ENCODE data around the gene FIG4. TPM values are rescaled to one million over a fixed set of nuclear protein-coding genes. Genes with fewer than 3 reads are reported as not detected.

FIG4 gene
- total RNA-seq, 1 experiment from 2014 or later = 23.1 TPM

DNA sequence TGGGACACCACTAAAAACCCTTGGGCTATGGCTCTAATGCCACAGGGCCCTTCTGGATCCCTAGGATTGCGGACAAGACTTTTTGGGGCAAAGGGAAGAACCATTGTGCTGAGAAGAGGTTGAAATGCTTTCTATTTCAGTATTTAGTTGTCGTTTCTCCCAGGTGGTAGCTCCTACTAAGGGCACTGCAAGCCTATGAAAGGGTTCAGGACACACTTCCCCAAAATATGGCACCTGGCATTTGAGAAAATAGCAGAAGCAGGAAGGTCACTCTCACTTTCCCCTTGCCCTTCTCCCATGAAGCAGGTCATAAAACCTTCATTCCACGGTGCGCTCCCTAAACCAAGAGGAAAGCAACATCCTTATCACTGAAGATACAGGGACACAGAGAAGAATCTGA is 161.6 kb downstream of the FIG4 start:
- Histone ChIP-seq H3K79me2 (ENCODE audit: insufficient read depth, low read length) (no peaks in the 10 kb centered on the region), H4K8ac (replicated peaks; ENCODE audit: insufficient read length, low read depth, low read length) (no peak overlapping the region), H4K5ac (ENCODE audit: insufficient read length, low read depth, low read length) (no peak overlapping the region), H2BK120ac (ENCODE audit: low read depth, low read length, poor library complexity, severe bottlenecking) (no peak overlapping the region), H3K18ac (ENCODE audit: insufficient read length, low read depth, low read length) (no peak overlapping the region), H3K14ac (ENCODE audit: insufficient read depth, low read length) (no peak overlapping the region), H3T11ph (ENCODE audit: low read length) (no peak overlapping the region), H2BK15ac (ENCODE audit: low read depth, low read length) (no peak overlapping the region), H4K20me1 (ENCODE audit: control insufficient read depth, insufficient read depth, insufficient read length) (no peaks in the 10 kb centered on the region), H3K4ac (ENCODE audit: low read depth, low read length) (no peak overlapping the region), H2BK20ac (ENCODE audit: low read depth, low read length, poor library complexity, severe bottlenecking) (no peak overlapping the region), H4K91ac (ENCODE audit: insufficient read length, low read depth, low read length) (no peak overlapping the region), H3K4me1 (ENCODE audit: insufficient read depth, low read length) (peaks cover 1% of the 10 kb centered on the region; the same call in 1 of the 2 replicates), H3K9ac (ENCODE audit: extremely low read depth, insufficient read length, low read length) (no peak overlapping the region), H3K23ac (ENCODE audit: insufficient read length, low read depth, low read length) (no peak overlapping the region), H2AFZ (ENCODE audit: low read length) (no peak overlapping the region), H3K79me1 (ENCODE audit: insufficient read depth, low read depth, low read length, poor library complexity, severe bottlenecking) (no peaks in the 10 kb centered on the region), H2BK5ac (ENCODE audit: insufficient read length, low read length) (no peak overlapping the region), H3K56ac (ENCODE audit: insufficient read length, low read depth, low read length) (no peak overlapping the region), H3K4me2 (ENCODE audit: insufficient read depth, insufficient read length, low read length) (no peak overlapping the region), H3K23me2 (ENCODE audit: insufficient read length, low read depth, low read length, poor library complexity, severe bottlenecking) (no peaks in the 10 kb centered on the region), H3K27ac (ENCODE audit: insufficient read length, low read depth, low read length) (no peak overlapping the region), H2BK12ac (ENCODE audit: insufficient read length, low read depth, low read length) (no peak overlapping the region), H3K27me3 (ENCODE audit: insufficient read depth, low read length) (no peaks in the 10 kb centered on the region), H3K9me3 (ENCODE audit: control insufficient read depth, low read depth, low read length) (no peaks in the 10 kb centered on the region), H2AK5ac (ENCODE audit: insufficient read length, low read length) (no peak overlapping the region)
- no peak for DNase-seq
- Mint-ChIP-seq H3K4me3 (no peak overlapping the region), H3K27ac (peak overlapping the region in 1 of 3 experiments; percentile 46; a peak in 1 of 7 replicates), H3K4me1 (peaks cover 10 to 12% of the 10 kb centered on the region in 2 experiments), H3K27me3 (ENCODE audit: low read depth) (no peaks in the 10 kb centered on the region), H3K9me3 (peaks cover 0 to 3% of the 10 kb centered on the region in 2 experiments; a peak in 3 of 5 replicates), H3K36me3 (ENCODE audit: insufficient read depth in 1 of 3, low read depth in 3 of 3) (peaks cover 0 to 4% (median 0%) of the 10 kb centered on the region in 3 experiments; a peak in 2 of 7 replicates)
- TF ChIP-seq, protein P1, sequence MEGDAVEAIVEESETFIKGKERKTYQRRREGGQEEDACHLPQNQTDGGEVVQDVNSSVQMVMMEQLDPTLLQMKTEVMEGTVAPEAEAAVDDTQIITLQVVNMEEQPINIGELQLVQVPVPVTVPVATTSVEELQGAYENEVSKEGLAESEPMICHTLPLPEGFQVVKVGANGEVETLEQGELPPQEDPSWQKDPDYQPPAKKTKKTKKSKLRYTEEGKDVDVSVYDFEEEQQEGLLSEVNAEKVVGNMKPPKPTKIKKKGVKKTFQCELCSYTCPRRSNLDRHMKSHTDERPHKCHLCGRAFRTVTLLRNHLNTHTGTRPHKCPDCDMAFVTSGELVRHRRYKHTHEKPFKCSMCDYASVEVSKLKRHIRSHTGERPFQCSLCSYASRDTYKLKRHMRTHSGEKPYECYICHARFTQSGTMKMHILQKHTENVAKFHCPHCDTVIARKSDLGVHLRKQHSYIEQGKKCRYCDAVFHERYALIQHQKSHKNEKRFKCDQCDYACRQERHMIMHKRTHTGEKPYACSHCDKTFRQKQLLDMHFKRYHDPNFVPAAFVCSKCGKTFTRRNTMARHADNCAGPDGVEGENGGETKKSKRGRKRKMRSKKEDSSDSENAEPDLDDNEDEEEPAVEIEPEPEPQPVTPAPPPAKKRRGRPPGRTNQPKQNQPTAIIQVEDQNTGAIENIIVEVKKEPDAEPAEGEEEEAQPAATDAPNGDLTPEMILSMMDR (conservative IDR thresholded peaks at IDR 0.05) = no peak
- no CpG with 5 or more reads among the region's 4 CpGs for WGBS (ENCODE audit: extremely low coverage, insufficient read length, low lambda C conversion rate)
